Erythroblast (primary cell): Measurements from ENCODE around the gene PLEKHG3.

Experiments used
- GATA1 ChIP-seq: IDR thresholded peaks from 2 replicates; pipeline ENCODE4 v1.6.1; 2011; ENCODE audit warnings: low read depth, mild to moderate bottlenecking, control low read depth, low read length, moderate library complexity
- POLR2A ChIP-seq: IDR thresholded peaks from 2 replicates; pipeline ENCODE4 v1.6.1; 2011; ENCODE audit warnings: mild to moderate bottlenecking, low read length

GRCh38 chr14:64774272-64774671 is 70.0 kb downstream of the PLEKHG3 start:
- TF ChIP-seq POLR2A: no peak
- no peak for TF ChIP-seq GATA1
